GM23338 (cell line): ENCODE data around the gene MAN1C1. TPM values are rescaled to one million over a fixed set of nuclear protein-coding genes. Genes with fewer than 3 reads are reported as not detected.

Source experiments
- ATAC-seq: fragments of 200-7000 bp; cut with Tn5 transposase; 3 replicates; pipeline ENCODE4 v1.9.1; 2020
- DNase-seq: peaks from one replicate; pipeline ENCODE4 v3.0.0-alpha.2; 2015; ENCODE audit warnings: low spot score
- H2AFZ ChIP-seq: fragments of 200-600 bp; sonication (generic); 2 replicates; pipeline ENCODE4 v1.8.0; 2016; ENCODE audit warnings: antibody characterized with exemption, mild to moderate bottlenecking, moderate library complexity
- H3F3A ChIP-seq: fragments of 200-600 bp; sonication (generic); replicated peaks from 2 replicates; pipeline ENCODE4 v1.8.0; 2017; ENCODE audit warnings: antibody characterized with exemption, mixed run types, low read depth
- H3K27ac ChIP-seq: fragments of 200-600 bp; sonication (generic); 2 replicates; pipeline ENCODE4 v1.6.1; 2016; ENCODE audit warnings: low read depth
- H3K27me3 ChIP-seq: fragments of 200-600 bp; sonication (generic); 2 replicates; pipeline ENCODE4 v1.8.0; 2016; ENCODE audit warnings: mild to moderate bottlenecking, mixed run types, moderate library complexity; ENCODE audit not compliant: insufficient read depth
- H3K36me3 ChIP-seq: fragments of 200-600 bp; sonication (generic); 2 replicates; pipeline ENCODE4 v1.8.0; 2016; ENCODE audit warnings: mild to moderate bottlenecking; ENCODE audit not compliant: insufficient read depth
- H3K4me1 ChIP-seq: fragments of 200-600 bp; sonication (generic); 2 replicates; pipeline ENCODE4 v1.8.0; 2016; ENCODE audit warnings: mild to moderate bottlenecking, moderate library complexity; ENCODE audit not compliant: insufficient read depth
- H3K4me2 ChIP-seq: fragments of 200-600 bp; sonication (generic); 2 replicates; pipeline ENCODE4 v1.7.1; 2017; ENCODE audit warnings: mixed run types
- H3K4me3 ChIP-seq: fragments of 200-600 bp; sonication (generic); 2 replicates; pipeline ENCODE4 v1.6.1; 2016; ENCODE audit warnings: mixed run types
- H3K79me2 ChIP-seq: fragments of 200-600 bp; sonication (generic); replicated peaks from 2 replicates; pipeline ENCODE4 v1.8.0; 2017; ENCODE audit warnings: mild to moderate bottlenecking; ENCODE audit not compliant: insufficient read depth
- H3K9me2 ChIP-seq: fragments of 200-600 bp; sonication (generic); 2 replicates; pipeline ENCODE4 v1.8.0; 2017; ENCODE audit not compliant: insufficient read depth
- H4K20me1 ChIP-seq: fragments of 200-600 bp; sonication (generic); replicated peaks from 2 replicates; pipeline ENCODE4 v1.8.0; 2017; ENCODE audit warnings: mild to moderate bottlenecking; ENCODE audit not compliant: insufficient read depth
- H3K27ac Mint-ChIP-seq: 2 replicates; pipeline ENCODE4 v1.8.0; 2020; ENCODE audit warnings: inconsistent platforms, mild to moderate bottlenecking, moderate library complexity, mixed read lengths
- H3K27me3 Mint-ChIP-seq: 3 replicates; pipeline ENCODE4 v1.8.0; 2022; ENCODE audit warnings: low read depth, mild to moderate bottlenecking, moderate library complexity, mixed read lengths, inconsistent platforms; ENCODE audit not compliant: insufficient read depth, poor library complexity
- H3K36me3 Mint-ChIP-seq: 3 replicates; pipeline ENCODE4 v1.8.0; 2021; ENCODE audit warnings: low read depth, mild to moderate bottlenecking, inconsistent platforms, moderate library complexity, mixed read lengths
- H3K4me1 Mint-ChIP-seq: 3 replicates; pipeline ENCODE4 v1.8.0; 2020; ENCODE audit warnings: mild to moderate bottlenecking, inconsistent platforms, mixed read lengths
- H3K4me3 Mint-ChIP-seq: 3 replicates; pipeline ENCODE4 v1.8.0; 2021; ENCODE audit warnings: moderate library complexity, mild to moderate bottlenecking, inconsistent platforms, mixed read lengths
- H3K9me3 Mint-ChIP-seq: 3 replicates; pipeline ENCODE4 v1.8.0; 2020; ENCODE audit warnings: moderate library complexity, mild to moderate bottlenecking, inconsistent platforms, mixed read lengths
- CREB1 ChIP-seq: fragments of 250-450 bp; sonication (Bioruptor Pico); IDR thresholded peaks from 2 replicates; pipeline ENCODE4 v1.5.0; 2020; ENCODE audit warnings: low read depth, mild to moderate bottlenecking, moderate library complexity
- CTCF ChIP-seq, 2 experiments: fragments of 200-600 bp in 1 of 2; sonication (generic) in 1 of 2; conservative IDR thresholded peaks; 2 replicates each; pipeline versions ENCODE4 v1.5.1 to v1.6.1; 2016 to 2017; ENCODE audit warnings: antibody characterized with exemption in 2 of 2, low read depth in 2 of 2, mild to moderate bottlenecking in 2 of 2, moderate library complexity in 1 of 2
- ETS1 ChIP-seq: IDR thresholded peaks from 2 replicates; pipeline ENCODE4 v1.6.1; 2016; ENCODE audit warnings: antibody characterized with exemption
- EZH2 ChIP-seq: fragments of 200-600 bp; sonication (generic); IDR thresholded peaks from one replicate; pipeline ENCODE4 v1.8.0; 2017; ENCODE audit warnings: antibody characterized with exemption, mild to moderate bottlenecking, low read depth; ENCODE audit not compliant: unreplicated experiment
- EZH2phosphoT487 ChIP-seq: fragments of 200-600 bp; sonication (generic); IDR thresholded peaks from one replicate; pipeline ENCODE4 v1.8.1; 2018; ENCODE audit warnings: antibody characterized with exemption; ENCODE audit not compliant: unreplicated experiment
- JUNB ChIP-seq: IDR thresholded peaks from one replicate; pipeline ENCODE4 v1.6.1; 2016; ENCODE audit warnings: antibody characterized with exemption; ENCODE audit not compliant: unreplicated experiment
- NANOG ChIP-seq: IDR thresholded peaks from 2 replicates; pipeline ENCODE4 v1.6.1; 2016; ENCODE audit warnings: antibody characterized with exemption, borderline replicate concordance
- POLR2AphosphoS5 ChIP-seq: IDR thresholded peaks from 2 replicates; pipeline ENCODE4 v1.6.1; 2016; ENCODE audit warnings: antibody characterized with exemption, low read depth
- REST ChIP-seq: IDR thresholded peaks from one replicate; pipeline ENCODE4 v1.6.1; 2018; ENCODE audit warnings: antibody characterized with exemption; ENCODE audit not compliant: unreplicated experiment
- STAT1 ChIP-seq: IDR thresholded peaks from one replicate; pipeline ENCODE4 v1.6.1; 2016; ENCODE audit warnings: antibody characterized with exemption; ENCODE audit not compliant: unreplicated experiment
- ZNF331 ChIP-seq: fragments of 250-450 bp; sonication (Bioruptor Pico); IDR thresholded peaks from 2 replicates; pipeline ENCODE4 v1.5.0; 2020; ENCODE audit warnings: low read depth, mild to moderate bottlenecking, moderate library complexity
- polyA plus RNA-seq: library from polyadenylated mRNA; unstranded; fragments of >200 nt; fragmentation: Nextera tagmentation; extraction: Ambion mirVana; gene quantifications from 2 replicates; pipeline ENCODE4 v1.2.1, GENCODE V29; 2016
- total RNA-seq: library from RNA; depleted of rRNA; stranded (reverse); fragments of >200 nt; shearing (Covaris generic); gene quantifications from 2 replicates; pipeline ENCODE4 v1.2.3, GENCODE V29; 2014

MAN1C1 gene
- total and polyA plus RNA-seq, 2 experiments from 2014 or later = 5.4 to 13.6 TPM

- H3K4me1 Mint-ChIP-seq = peaks cover 42% of the 10 kb centered on the region
- Histone ChIP-seq H3K4me3 (no peak overlapping the region), H3K4me2 (no peak overlapping the region), H2AFZ (no peak overlapping the region), H3F3A (no peaks in the 10 kb centered on the region), H3K36me3 (no peaks in the 10 kb centered on the region), H3K27me3 (no peaks in the 10 kb centered on the region), H4K20me1 (no peaks in the 10 kb centered on the region), H3K27ac (no peak overlapping the region; the same call in 1 of the 2 replicates), H3K9me2 (no peaks in the 10 kb centered on the region), H3K79me2 (no peaks in the 10 kb centered on the region), H3K4me1 (0 out of 2 replicates have a peak, but pooled peaks cover 12% of the 10 kb centered on the region)
- H3K4me3 Mint-ChIP-seq = no peak overlapping the region
- TF ChIP-seq STAT1 = no peak
- TF ChIP-seq CTCF (conservative IDR thresholded peaks at IDR 0.05; ENCODE audit: low read depth in 2 of 2) = peak in 1 of 2 experiments; percentile 25; a peak in 2 of 4 replicates
- no peaks in the 10 kb centered on the region for H3K36me3 Mint-ChIP-seq
- DNase-seq (peak; percentile 35), ATAC-seq (peak; percentile 20; the same call in 2 of the 3 replicates)
- no peak overlapping the region for H3K27ac Mint-ChIP-seq
- H3K27me3 Mint-ChIP-seq = peaks cover 10% of the 10 kb centered on the region
- no peaks in the 10 kb centered on the region for H3K9me3 Mint-ChIP-seq
Measured at GRCh38 chr1:25758466-25759070, 142.0 kb downstream of the MAN1C1 start.

GRCh38 chr1:25760122-25760719 is 143.6 kb downstream of the MAN1C1 start:
- DNase-seq = no peak
- Histone ChIP-seq H3K79me2 (no peaks in the 10 kb centered on the region), H3F3A (no peaks in the 10 kb centered on the region), H4K20me1 (no peaks in the 10 kb centered on the region), H3K27me3 (no peaks in the 10 kb centered on the region), H3K4me1 (0 out of 2 replicates have a peak, but pooled peaks cover 12% of the 10 kb centered on the region), H2AFZ (no peak overlapping the region), H3K27ac (no peak overlapping the region), H3K36me3 (no peaks in the 10 kb centered on the region), H3K4me2 (no peak overlapping the region), H3K4me3 (no peak overlapping the region), H3K9me2 (no peaks in the 10 kb centered on the region)
- no peak overlapping the region for H3K27ac Mint-ChIP-seq
- H3K4me1 Mint-ChIP-seq = peaks cover 42% of the 10 kb centered on the region
- ATAC-seq = no peak
- no peaks in the 10 kb centered on the region for H3K36me3 Mint-ChIP-seq
- no peaks in the 10 kb centered on the region for H3K9me3 Mint-ChIP-seq
- peaks cover 8% of the 10 kb centered on the region for H3K27me3 Mint-ChIP-seq
- no peak overlapping the region for H3K4me3 Mint-ChIP-seq
- no peak for TF ChIP-seq JUNB
- no peak for TF ChIP-seq REST
- TF ChIP-seq CTCF (conservative IDR thresholded peaks at IDR 0.05; ENCODE audit: low read depth in 2 of 2) = no peak
- no peak for TF ChIP-seq ETS1
- TF ChIP-seq EZH2 = no peak
- no peak for TF ChIP-seq POLR2AphosphoS5
- no peak for TF ChIP-seq CREB1 (CRISPR knock-in tag)
- TF ChIP-seq EZH2phosphoT487 = no peak
- no peak for TF ChIP-seq STAT1
- TF ChIP-seq NANOG = no peak
- TF ChIP-seq ZNF331 (CRISPR knock-in tag) = no peak
